ENCODE results near the gene CA10.

The CA10 gene

GRCh38 chr17:52047086-52047485, 111.4 kb downstream of the CA10 start:
- no peak for DNase-seq (ENCODE audit: low spot score)

GRCh38 chr17:52041123-52041617, 117.3 kb downstream of the CA10 start:
- no peak for DNase-seq (ENCODE audit: low spot score)

DNA sequence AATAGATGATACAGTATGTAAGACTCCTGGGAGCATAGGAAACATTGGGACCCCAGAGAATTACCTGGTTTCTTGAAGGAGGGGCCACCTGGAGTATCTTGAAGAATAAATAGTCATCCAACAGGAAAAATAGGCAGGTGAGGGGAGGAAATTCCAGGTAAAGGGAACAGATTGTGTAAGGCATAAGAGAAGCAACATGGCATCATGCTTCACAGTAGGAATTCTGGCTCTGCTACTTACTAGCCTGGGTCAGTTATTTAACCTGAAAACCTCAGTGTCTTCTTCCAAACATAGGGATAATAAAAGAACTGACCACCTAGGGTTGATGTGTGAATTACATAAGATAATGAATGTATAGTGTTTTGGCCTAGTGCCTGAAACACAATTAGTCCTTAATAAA, 122.1 kb downstream of the CA10 start:
- no peak for DNase-seq (ENCODE audit: low spot score)

- no peak for DNase-seq (ENCODE audit: low spot score)
Observed at GRCh38 chr17:52035336-52035915, 123.1 kb downstream of the CA10 start.

DNA sequence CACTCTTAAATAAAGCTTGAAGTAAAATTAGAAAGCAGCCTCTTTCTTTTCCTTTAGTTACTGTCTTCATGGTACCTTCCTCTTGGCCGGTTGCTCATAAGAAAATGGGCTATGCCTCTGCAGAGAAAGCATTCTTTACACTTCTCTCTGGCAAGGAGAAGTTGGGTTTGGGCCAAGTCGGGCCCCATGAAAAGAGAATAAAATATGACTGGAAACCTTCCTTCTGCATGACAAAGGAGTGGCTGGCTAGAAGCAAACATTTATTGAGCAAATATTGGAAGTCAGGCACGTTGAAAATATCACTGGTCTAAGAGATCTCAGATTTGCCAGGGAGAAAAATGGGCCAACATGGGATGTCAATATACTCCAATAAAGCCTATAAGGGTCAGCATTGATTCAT, 126.1 kb downstream of the CA10 start:
- no peak for DNase-seq (ENCODE audit: low spot score)

DNA sequence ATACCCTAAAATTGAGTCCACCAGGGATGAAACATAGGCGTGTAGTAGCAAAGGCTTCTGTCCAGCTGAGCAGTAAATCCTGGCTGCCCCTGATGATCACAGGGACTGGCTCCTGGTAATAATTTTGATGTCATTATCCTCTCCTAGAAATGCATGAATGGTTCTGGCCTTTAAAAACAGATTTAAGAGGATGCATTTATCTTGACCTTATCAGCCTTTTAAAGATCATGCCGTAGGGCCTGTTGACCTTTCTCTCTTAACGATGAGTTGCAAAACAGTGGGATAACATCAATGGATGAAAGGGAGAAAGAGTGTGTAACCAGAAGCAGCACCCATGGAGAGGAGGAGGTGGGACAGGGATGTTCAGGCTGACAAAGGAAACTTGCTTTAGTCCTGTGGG, 128.5 kb downstream of the CA10 start:
- DNase-seq (ENCODE audit: low spot score), result no peak

- DNase-seq (ENCODE audit: low spot score), result no peak
Observed at GRCh38 chr17:52027620-52028295, 130.8 kb downstream of the CA10 start.

DNA sequence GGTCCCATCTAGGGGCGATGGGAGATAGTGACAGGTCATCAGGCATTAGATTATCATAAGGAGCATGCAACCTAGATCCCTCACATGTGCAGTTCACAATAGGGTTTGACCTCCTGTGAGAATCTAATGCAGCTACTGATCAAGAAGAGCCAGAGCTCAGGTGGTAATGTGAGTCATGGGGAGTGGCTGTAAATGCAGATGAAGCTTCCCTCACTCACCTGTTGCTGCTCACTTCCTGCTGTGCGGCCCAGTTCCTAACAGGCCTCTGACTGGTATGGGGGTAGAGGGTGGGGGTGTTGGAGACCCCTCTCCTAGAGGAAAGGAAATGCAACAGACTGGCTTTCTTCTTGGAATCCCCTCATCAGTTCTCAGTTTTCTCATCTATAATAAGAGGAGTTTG, 131.4 kb downstream of the CA10 start:
- DNase-seq (ENCODE audit: low spot score), result no peak

DNA sequence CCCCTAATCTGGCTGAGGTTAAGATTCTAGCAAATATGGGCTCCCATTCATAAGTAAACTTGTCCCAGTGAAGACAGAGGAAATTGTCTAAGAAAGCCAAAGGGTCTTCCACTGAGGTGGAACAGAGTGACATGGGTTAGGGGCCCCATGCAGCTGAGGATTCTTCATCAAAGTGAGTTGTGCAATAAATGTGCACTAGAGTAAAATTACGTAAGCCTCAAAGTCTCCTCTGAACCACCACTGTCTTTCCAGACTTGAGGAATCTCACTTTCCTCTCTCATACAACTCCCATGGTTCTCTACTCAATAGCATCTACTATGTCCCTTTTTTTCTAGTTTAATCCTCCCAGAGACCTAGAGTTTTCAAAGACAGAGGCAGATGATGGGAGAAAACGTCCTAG, 132.4 kb downstream of the CA10 start:
- DNase-seq (ENCODE audit: low spot score), result no peak

DNA sequence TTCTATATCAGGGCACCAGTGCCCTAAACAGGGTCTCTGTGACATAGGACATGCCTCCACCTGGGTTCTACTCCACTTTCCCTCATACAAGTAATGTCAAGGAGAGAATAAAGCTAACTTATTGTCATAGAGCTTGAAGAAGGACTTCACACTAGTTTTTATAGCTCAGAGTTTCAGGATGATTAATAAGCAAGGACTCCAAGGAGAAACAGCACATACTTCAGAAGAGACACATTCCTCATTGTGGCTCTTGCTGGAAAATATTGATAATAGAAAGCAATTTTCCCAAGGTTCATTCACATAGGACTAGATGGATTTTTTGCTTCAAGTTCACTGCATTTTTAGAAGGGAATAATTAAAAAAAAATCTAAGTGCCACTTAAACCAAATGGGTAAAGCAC, 133.3 kb downstream of the CA10 start:
- DNase-seq (ENCODE audit: low spot score), result no peak

DNA sequence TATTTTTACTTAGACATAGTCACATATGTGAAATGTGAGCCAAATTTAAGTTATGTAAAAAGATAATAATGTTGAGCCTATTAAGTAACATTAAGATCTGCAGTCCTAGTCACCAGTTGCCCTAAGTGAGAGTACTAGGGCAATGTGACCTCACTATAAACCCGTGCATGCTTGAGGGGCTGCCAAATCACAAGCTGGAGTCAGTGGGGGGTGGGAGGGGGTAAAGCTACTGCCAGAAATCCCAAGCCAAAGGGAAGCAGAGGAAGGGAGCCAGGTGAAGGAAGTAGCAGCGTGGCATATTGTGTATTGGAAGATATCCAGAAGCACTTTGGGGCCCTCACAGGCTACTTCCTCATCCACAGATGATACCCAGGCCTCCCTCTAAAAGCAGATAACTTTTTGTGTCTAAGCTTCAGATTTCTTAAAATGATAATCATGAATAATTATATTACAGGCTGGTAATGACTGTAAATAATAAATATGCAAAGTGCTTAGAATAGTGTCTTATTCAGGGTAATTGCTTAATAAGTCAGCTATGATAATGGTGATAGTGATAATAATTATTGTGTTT, 134.1 kb downstream of the CA10 start:
- no peak for DNase-seq (ENCODE audit: low spot score)

- no peak for DNase-seq (ENCODE audit: low spot score)
Observed at GRCh38 chr17:52011064-52011463, 147.4 kb downstream of the CA10 start.

DNA sequence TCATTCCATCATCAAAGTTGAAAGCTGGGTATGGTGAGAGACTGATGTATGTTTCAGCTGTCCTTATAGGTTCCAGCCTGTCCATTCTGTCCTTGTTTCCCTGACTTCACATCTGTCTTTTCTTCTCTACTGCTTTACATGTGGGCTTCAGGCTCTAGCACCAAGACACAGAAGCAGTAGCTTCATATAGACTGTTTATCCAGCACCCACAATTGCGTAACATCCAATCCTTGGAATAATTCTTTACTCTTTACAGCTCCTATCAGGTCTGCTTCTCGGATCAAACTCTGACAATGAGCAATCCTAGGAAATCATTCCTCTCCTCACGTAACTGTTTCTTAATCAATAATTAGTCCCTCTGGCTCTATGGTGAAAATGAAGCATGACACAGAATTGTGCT, 158.9 kb downstream of the CA10 start:
- no peak for DNase-seq (ENCODE audit: low spot score)

DNA sequence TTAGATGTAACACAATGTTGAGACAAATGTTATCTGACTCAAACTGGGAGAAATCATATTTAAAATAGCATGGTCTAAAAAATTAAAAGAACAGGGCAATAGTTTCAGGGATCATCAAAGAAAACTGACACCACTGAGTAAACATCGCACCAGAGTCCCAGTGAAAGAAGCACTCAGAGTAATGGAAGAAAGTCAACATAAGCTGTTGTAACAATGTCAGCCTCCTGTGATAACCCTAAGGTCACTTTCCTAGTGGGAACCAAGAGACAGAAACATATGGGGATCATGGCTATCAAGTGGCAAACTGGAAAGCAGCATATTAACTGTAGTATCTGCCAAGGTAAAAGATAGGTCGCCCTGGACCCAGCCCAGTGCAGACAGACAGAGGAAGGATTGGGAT, 160.8 kb downstream of the CA10 start:
- no peak for DNase-seq (ENCODE audit: low spot score)

DNA sequence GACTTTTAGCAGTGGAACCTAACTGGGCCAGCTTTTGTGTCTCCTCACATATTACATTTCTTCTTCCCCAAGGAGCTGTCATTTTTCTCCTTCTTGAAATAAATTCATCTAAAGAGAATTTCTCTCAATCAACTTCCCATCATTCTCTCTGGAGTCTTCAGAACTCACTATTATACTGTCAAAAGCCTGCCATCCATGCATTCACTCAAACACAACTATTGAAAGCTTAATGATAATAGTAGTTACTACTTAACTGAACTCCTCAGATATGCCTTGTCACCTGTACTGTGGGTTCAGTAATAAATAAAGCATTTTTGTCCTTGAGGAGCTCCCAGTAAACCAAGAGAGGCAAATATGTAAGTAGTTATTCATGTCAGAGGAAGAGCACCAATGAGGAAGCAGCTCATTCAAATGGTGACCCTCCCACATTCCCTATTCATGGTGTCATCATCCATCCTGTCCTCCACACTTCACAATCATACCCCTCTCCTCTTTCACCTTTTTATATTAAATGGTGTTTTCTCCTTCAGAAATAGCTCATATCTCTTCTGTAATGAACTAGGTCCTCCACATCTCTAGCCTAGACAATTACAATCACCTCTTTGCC, 162.6 kb downstream of the CA10 start:
- no peak for DNase-seq (ENCODE audit: low spot score)

DNA sequence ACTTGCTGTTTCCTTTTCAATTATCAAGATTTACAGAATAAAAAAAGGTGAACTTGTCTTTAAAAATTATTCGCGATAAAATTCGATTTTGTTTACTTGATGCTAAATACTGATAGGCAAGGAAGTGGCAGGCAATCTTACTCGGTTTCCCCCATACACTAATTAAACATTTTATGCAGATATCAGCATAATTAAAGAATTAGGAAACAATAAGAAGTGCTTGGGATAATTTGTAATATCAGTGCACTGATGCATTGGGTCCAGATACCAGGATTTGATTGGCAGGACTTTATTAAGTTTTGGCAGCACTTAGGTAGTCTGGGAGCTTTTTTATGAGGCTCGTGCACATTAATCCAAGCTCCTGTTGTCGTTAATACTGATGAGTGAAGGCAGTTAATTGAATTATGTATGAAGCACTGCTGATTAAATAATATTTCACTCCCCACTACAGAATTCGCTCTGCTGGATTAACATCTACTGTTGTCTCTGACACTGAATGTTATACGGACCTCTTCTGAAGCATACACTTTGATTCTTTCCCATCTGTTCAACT, 165.6 kb downstream of the CA10 start:
- DNase-seq (ENCODE audit: low spot score), result no peak

DNA sequence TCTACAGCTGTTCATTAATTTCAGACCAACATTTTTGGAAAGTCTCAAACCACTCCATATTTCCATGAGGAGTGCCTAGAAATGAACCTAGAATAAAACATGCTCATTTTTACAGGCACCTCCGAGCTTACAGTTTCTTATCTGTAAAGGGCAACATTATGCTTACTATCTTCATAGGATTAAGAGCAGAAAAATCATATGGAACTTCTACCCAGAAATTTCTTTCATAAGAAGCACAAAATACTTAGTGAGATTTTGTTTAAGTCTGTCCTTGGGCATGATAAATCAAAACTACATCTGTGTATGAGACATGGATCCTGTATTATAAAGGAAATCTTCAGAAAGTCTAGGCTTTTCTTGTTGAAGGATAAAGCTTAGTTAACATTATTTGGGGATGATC, 187.4 kb downstream of the CA10 start:
- no peak for DNase-seq (ENCODE audit: low spot score)

DNA sequence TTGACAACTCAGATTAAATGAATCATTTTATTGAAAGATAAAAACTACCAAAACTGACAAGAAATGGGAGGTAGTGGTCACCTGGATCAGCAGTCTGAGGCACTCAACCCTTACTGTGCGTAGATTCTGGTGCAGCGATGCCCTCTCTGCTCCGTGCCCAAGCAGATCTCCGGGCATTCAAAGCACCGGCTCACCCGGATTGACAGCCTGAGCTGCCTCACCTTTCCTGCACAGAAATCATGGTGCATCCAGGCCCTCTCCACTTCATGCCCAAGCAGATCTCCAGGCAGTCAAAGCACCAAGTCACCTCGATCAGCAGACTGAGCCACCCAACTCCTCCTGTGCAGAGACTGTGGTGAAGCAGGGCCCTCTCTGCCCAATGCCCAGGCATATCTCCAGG, 196.8 kb downstream of the CA10 start:
- DNase-seq (ENCODE audit: low spot score), result no peak

- no peak for DNase-seq (ENCODE audit: low spot score)
Observed at GRCh38 chr17:51957786-51958185, 200.7 kb downstream of the CA10 start.

GRCh38 chr17:51955245-51955644, 203.3 kb downstream of the CA10 start:
- no peak for DNase-seq (ENCODE audit: low spot score)

GRCh38 chr17:51954232-51954765, 204.2 kb downstream of the CA10 start:
- DNase-seq (ENCODE audit: low spot score), result no peak

DNA sequence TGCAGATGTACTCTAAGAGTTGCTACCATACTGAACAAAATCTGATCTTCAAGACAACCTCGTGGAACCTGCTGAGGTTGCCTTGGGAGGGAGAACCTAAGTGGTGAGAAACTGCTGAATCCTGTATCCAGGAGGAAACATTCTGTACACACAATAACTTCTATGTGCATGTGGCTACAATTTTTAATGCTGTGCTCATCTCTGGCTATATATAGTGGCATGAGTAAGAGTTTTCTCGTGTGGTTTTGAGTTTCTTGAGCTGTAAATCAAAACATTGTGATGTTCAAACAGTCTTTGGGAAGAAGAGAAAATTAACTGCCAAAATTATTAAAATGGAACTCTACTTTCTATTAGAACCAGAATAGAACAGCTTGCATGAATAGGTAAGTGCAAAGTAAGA, 206.8 kb downstream of the CA10 start:
- no peak for DNase-seq (ENCODE audit: low spot score)

DNA sequence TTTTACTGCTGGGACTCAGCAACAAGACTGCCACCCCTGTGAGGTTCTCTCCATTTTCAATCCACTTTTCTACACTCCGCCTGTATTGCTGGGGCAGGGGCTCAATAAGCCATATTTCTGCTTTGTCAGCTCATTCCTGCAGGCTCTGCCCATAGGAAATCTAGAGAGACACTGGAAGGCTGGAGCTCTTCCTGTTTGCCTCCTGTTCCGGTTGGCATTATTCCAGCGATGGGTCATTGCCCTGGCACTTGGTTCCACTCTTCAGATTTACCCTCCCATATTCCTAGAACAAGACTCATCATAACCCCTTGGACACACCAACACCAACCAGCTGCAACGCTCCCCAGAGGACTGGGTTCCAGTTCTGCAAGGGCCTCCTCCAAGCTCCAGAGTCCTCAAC, 210.4 kb downstream of the CA10 start:
- DNase-seq (ENCODE audit: low spot score), result no peak
